B cell (primary cell): ENCODE data around the gene AQP3. TPM values are rescaled to one million over a fixed set of nuclear protein-coding genes. Genes with fewer than 3 reads are reported as not detected.

Experiments used
- ATAC-seq: fragments of 200-7000 bp; cut with Tn5 transposase; one replicate; pipeline ENCODE4 v1.10.0; 2021; ENCODE audit warnings: low read depth, mild to moderate bottlenecking, moderate number of reproducible peaks, moderate library complexity
- CTCF ChIA-PET: fragments of 350-600 bp; sonication (Branson Sonifier 250); formaldehyde crosslinking; loops from one replicate; lab custom pipeline; 2021; ENCODE audit warnings: antibody characterized with exemption, inconsistent platforms; lab: Charles Lee
- POLR2A ChIA-PET: fragments of 350-600 bp; sonication (Branson Sonifier 250); formaldehyde crosslinking; loops from one replicate; lab custom pipeline; 2021; ENCODE audit warnings: antibody characterized with exemption; lab: Charles Lee
- DNase-seq: peaks from one replicate; pipeline ENCODE4 v3.0.0; 2013
- H2AFZ ChIP-seq: 2 replicates; pipeline ENCODE4 v1.6.1; 2012; ENCODE audit warnings: mild to moderate bottlenecking, low read depth, low read length; ENCODE audit not compliant: insufficient read depth, poor library complexity, severe bottlenecking
- H3K27ac ChIP-seq, 2 donors: 1 replicate in 1 of 2; 2 replicates in 1 of 2; pipeline ENCODE4 v1.5.1; 2012 to 2013; ENCODE audit warnings: low read length in 2 of 2, mild to moderate bottlenecking in 2 of 2, moderate library complexity in 1 of 2
- H3K27me3 ChIP-seq, 4 experiments: fragments of 200-600 bp in 1 of 4; sonication (generic) in 1 of 4; replicated peaks in 1 of 4; 1 replicate in 2 of 4; 2 replicates in 2 of 4; pipeline versions ENCODE4 v1.6.1 to v1.7.0; 2013 to 2016; ENCODE audit warnings: low read length in 3 of 4, mild to moderate bottlenecking in 2 of 4, mixed read lengths in 1 of 4, moderate library complexity in 1 of 4; ENCODE audit not compliant: insufficient read depth in 4 of 4, control insufficient read depth in 3 of 4; ENCODE audit errors: control extremely low read depth in 1 of 4
- H3K36me3 ChIP-seq, 2 experiments: replicated peaks in 1 of 2; 1 replicate in 1 of 2; 2 replicates in 1 of 2; pipeline versions ENCODE4 v1.6.1 to v1.7.1; 2013; ENCODE audit warnings: low read length in 1 of 2; ENCODE audit not compliant: insufficient read depth in 2 of 2, control insufficient read depth in 1 of 2; ENCODE audit errors: control extremely low read depth in 1 of 2, extremely low read depth in 1 of 2
- H3K4me1 ChIP-seq, 2 donors: fragments of 200-600 bp in 1 of 2; sonication (generic) in 1 of 2; 1 replicate in 1 of 2; 2 replicates in 1 of 2; pipeline versions ENCODE4 v1.5.1 to v1.6.1; 2013 to 2017; ENCODE audit warnings: low read length in 2 of 2; ENCODE audit not compliant: control insufficient read depth in 2 of 2, insufficient read depth in 2 of 2
- H3K4me2 ChIP-seq: replicated peaks from 2 replicates; pipeline ENCODE3; 2012; ENCODE audit warnings: mild to moderate bottlenecking, low read depth, low read length; ENCODE audit not compliant: poor library complexity, severe bottlenecking
- H3K4me3 ChIP-seq, 5 experiments: fragments of 200-600 bp in 1 of 5; sonication (generic) in 1 of 5; 1 replicate in 3 of 5; 2 replicates in 2 of 5; pipeline versions ENCODE4 v1.5.1 to v1.7.0; 2011 to 2016; ENCODE audit warnings: low read length in 4 of 5, mild to moderate bottlenecking in 4 of 5, low read depth in 2 of 5, control low read depth in 1 of 5, moderate library complexity in 1 of 5; ENCODE audit not compliant: insufficient read depth in 1 of 5; ENCODE audit errors: control extremely low read depth in 1 of 5, extremely low read depth in 1 of 5
- H3K79me2 ChIP-seq: fragments of 200-600 bp; sonication (generic); one replicate; pipeline ENCODE4 v1.6.0; 2016; ENCODE audit warnings: low read length; ENCODE audit not compliant: control insufficient read depth, insufficient read depth
- H3K9ac ChIP-seq: fragments of 200-600 bp; sonication (generic); 2 replicates; pipeline ENCODE4 v1.6.1; 2017; ENCODE audit warnings: mild to moderate bottlenecking, low read length, moderate library complexity
- H3K9me3 ChIP-seq, 3 donors: one replicate each; pipeline versions ENCODE4 v1.6.1 to v1.7.1; 2013; ENCODE audit warnings: low read length in 2 of 3; ENCODE audit not compliant: control insufficient read depth in 2 of 3, insufficient read depth in 1 of 3; ENCODE audit errors: control extremely low read depth in 1 of 3
- H4K20me1 ChIP-seq: 2 replicates; pipeline ENCODE4 v1.6.0; 2012; ENCODE audit warnings: mild to moderate bottlenecking, low read length; ENCODE audit not compliant: insufficient read depth, control insufficient read depth, poor library complexity, severe bottlenecking
- H3K27ac Mint-ChIP-seq: one replicate; pipeline ENCODE4 v1.8.0; 2021; ENCODE audit warnings: mixed read lengths
- H3K27me3 Mint-ChIP-seq: one replicate; pipeline ENCODE4 v1.8.0; 2021; ENCODE audit warnings: mixed read lengths
- H3K4me1 Mint-ChIP-seq: one replicate; pipeline ENCODE4 v1.8.0; 2021; ENCODE audit warnings: mixed read lengths
- H3K4me3 Mint-ChIP-seq: one replicate; pipeline ENCODE4 v1.8.0; 2021; ENCODE audit warnings: mixed read lengths
- H3K9me3 Mint-ChIP-seq: one replicate; pipeline ENCODE4 v1.8.0; 2022; ENCODE audit warnings: mixed read lengths; ENCODE audit not compliant: insufficient read depth
- EZH2 ChIP-seq: IDR thresholded peaks from 2 replicates; pipeline ENCODE4 v1.6.1; 2012; ENCODE audit warnings: borderline replicate concordance, low read depth, mild to moderate bottlenecking, moderate library complexity, low read length; ENCODE audit not compliant: insufficient read depth, poor library complexity, severe bottlenecking
- WGBS: methylation state at CpG from one replicate; pipeline ENCODE4 v1.1.5; 2013; ENCODE audit warnings: missing lambda C conversion rate; ENCODE audit not compliant: insufficient coverage; 5-methylcytosine and 5-hydroxymethylcytosine counted together
- intact Hi-C: fragments of 100-400 bp; cut with micrococcal nuclease; formaldehyde crosslinking; loops from one replicate; pipeline ENCODE4 v1.10.0; 2022
- polyA plus RNA-seq: library from polyadenylated mRNA; depleted of rRNA; stranded (reverse); fragments of >200 nt; gene quantifications from 2 replicates; pipeline ENCODE4 v1.2.3, GENCODE V29; 2012
- total RNA-seq, 2 donors: library from RNA; stranded (reverse); fragments of 120-200 nt in 1 of 2; gene quantifications; 1 replicate in 1 of 2; 2 replicates in 1 of 2; pipeline versions ENCODE4 v1.2.3 to v1.2.4, GENCODE V29; 2013 to 2022
- TF ChIP-seq, protein P1 (sequence below): fragments of 200-600 bp; IDR thresholded peaks from one replicate; pipeline ENCODE4 v1.8.0; 2022; ENCODE audit warnings: antibody characterized with exemption, mild to moderate bottlenecking

AQP3 gene
- total and polyA plus RNA-seq, 2 donors (not counting 1 experiment from before 2014, with no cell fraction given), result 1.8 to 10.0 TPM

DNA sequence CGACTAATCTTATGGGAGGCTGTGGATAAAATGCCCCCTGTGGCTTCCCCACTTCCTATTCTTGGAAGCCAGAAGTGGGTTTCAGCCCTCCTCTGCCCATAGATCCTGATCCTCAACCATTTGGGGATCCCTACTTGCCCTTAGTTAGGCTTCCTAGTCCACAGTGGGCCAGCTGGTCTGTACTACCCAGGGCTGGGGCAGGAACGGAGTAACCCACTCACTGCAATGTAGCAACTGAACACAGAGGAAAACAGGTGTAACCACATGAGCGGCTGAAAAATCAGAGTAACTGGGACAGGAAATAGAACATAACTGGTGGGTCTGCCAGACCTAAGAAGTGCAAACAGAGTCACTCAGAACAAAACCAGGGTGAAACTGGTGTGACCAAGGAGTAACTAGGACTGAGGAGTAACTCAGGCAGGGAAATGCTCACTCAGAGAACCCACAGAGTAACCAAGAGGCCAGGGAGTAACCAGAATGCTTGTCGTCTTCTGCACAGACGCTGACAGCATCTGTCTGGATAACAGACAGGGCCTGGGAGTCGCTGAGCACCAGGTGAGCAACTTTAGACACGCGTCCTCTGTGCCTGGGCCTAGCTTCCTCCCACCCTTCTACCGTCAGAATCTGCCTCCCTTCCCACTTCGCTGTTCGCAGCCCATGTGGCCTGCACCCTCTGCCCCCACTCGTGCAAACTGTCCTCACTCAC, 1.0 kb downstream of the AQP3 start:
- peak overlapping the region; percentile 80 for H2AFZ ChIP-seq
- peaks cover 3% of the 10 kb centered on the region for H3K27me3 Mint-ChIP-seq

More for the DNA sequence above, 1.0 kb downstream of the AQP3 start:
- H3K4me2 ChIP-seq, result peak overlapping the region; percentile 92
- no peaks in the 10 kb centered on the region for H3K36me3 ChIP-seq
- Mint-ChIP-seq H3K4me1 (peaks cover 24% of the 10 kb centered on the region), H3K4me3 (peak overlapping the region; percentile 88), H3K9me3 (no peaks in the 10 kb centered on the region), H3K27ac (peak overlapping the region; percentile 81)
- H3K4me1 ChIP-seq, result peaks cover 21 to 22% of the 10 kb centered on the region in 2 donors
- ChIA-PET POLR2A (interaction anchor here (1.6 kb wide), 1 partner anchor 27 kb away, joined by 4 read pairs; the partner anchor contains the start of gene NOL6), CTCF (no interaction called here)
- no peak for TF ChIP-seq EZH2
- TF ChIP-seq, protein P1, sequence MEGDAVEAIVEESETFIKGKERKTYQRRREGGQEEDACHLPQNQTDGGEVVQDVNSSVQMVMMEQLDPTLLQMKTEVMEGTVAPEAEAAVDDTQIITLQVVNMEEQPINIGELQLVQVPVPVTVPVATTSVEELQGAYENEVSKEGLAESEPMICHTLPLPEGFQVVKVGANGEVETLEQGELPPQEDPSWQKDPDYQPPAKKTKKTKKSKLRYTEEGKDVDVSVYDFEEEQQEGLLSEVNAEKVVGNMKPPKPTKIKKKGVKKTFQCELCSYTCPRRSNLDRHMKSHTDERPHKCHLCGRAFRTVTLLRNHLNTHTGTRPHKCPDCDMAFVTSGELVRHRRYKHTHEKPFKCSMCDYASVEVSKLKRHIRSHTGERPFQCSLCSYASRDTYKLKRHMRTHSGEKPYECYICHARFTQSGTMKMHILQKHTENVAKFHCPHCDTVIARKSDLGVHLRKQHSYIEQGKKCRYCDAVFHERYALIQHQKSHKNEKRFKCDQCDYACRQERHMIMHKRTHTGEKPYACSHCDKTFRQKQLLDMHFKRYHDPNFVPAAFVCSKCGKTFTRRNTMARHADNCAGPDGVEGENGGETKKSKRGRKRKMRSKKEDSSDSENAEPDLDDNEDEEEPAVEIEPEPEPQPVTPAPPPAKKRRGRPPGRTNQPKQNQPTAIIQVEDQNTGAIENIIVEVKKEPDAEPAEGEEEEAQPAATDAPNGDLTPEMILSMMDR, result no peak
- WGBS, result 33% methylated on average over 12 of the region's 12 CpGs
- H4K20me1 ChIP-seq, result no peaks in the 10 kb centered on the region
- H3K27ac ChIP-seq, result no peak overlapping the region
- peak; percentile 44 for DNase-seq
- H3K9ac ChIP-seq, result peak overlapping the region; percentile 65
- no peaks in the 10 kb centered on the region for H3K9me3 ChIP-seq
- intact Hi-C loops, result no loop called here
- no peaks in the 10 kb centered on the region for H3K79me2 ChIP-seq
- peak overlapping the region in 2 of 5 experiments; percentile 55 to 59 for H3K4me3 ChIP-seq
- ATAC-seq, result peak; percentile 25
- H3K27me3 ChIP-seq, result peaks cover 0 to 9% (median 1%) of the 10 kb centered on the region in 4 experiments
